GM12874 (cell line): Measurements from ENCODE around the gene TFAP2A.
A peak's percentile ranks its signal among the peaks of the same experiment; 100 is the strongest.

ENCODE experiments used
- CTCF ChIP-seq: IDR thresholded peaks from 2 replicates; pipeline ENCODE4 v1.5.1; 2011; ENCODE audit warnings: low read depth, mild to moderate bottlenecking, control low read depth, low read length, moderate library complexity; ENCODE audit not compliant: insufficient read depth

Gene TFAP2A

GRCh38 chr6:10415617-10416480 is 975 bp upstream of the TFAP2A start:
- TF ChIP-seq CTCF, result no peak

GRCh38 chr6:10413850-10414738 is 780 bp downstream of the TFAP2A start:
- TF ChIP-seq CTCF, result no peak

GRCh38 chr6:10413262-10413849 is 1.5 kb downstream of the TFAP2A start:
- TF ChIP-seq CTCF, result no peak

- TF ChIP-seq CTCF, result 0 out of 2 replicates have a peak, but pooled peaks have one; percentile 6
Observed at GRCh38 chr6:10412461-10413261, 2.2 kb downstream of the TFAP2A start.

- no peak for TF ChIP-seq CTCF
Observed at GRCh38 chr6:10411971-10412460, 2.9 kb downstream of the TFAP2A start.

- no peak for TF ChIP-seq CTCF
Observed at GRCh38 chr6:10411131-10411970, 3.5 kb downstream of the TFAP2A start.
